Heart left ventricle (tissue), 16 donors: ENCODE measurements around the gene RUNX3. TPM values are rescaled to one million over a fixed set of nuclear protein-coding genes. Genes with fewer than 3 reads are reported as not detected.

ENCODE experiments used
- ATAC-seq, 4 donors: fragments of 200-7000 bp; cut with Tn5 transposase; one replicate each; pipeline ENCODE4 v1.9.1; 2020 to 2022; ENCODE audit warnings: moderate library complexity in 4 of 4, mild to moderate bottlenecking in 3 of 4, moderate number of reproducible peaks in 1 of 4
- DNase-seq, 5 donors: peaks; one replicate each; pipeline ENCODE4 v3.0.0-alpha.2; 2020
- H3K27ac ChIP-seq, 12 donors: fragments of 200-600 bp; sonication (generic) in 4 of 12; one replicate each; pipeline versions ENCODE4 v1.5.0 to v1.8.0; 2016 to 2022; ENCODE audit warnings: mild to moderate bottlenecking in 2 of 12
- H3K27me3 ChIP-seq, 9 donors: fragments of 200-600 bp; sonication (generic) in 2 of 9; one replicate each; pipeline versions ENCODE4 v1.5.1 to v1.8.0; 2016 to 2022; ENCODE audit warnings: mild to moderate bottlenecking in 3 of 9
- H3K36me3 ChIP-seq, 9 donors: fragments of 200-600 bp; sonication (generic) in 2 of 9; one replicate each; pipeline versions ENCODE4 v1.5.0 to v1.8.0; 2018 to 2022; ENCODE audit warnings: mild to moderate bottlenecking in 2 of 9
- H3K4me1 ChIP-seq, 12 donors: fragments of 200-600 bp; sonication (generic) in 4 of 12; one replicate each; pipeline versions ENCODE4 v1.5.0 to v1.8.0; 2016 to 2022; ENCODE audit warnings: mild to moderate bottlenecking in 3 of 12
- H3K4me3 ChIP-seq, 12 donors: fragments of 200-600 bp; sonication (generic) in 4 of 12; one replicate each; pipeline versions ENCODE4 v1.5.0 to v1.8.0; 2017 to 2022; ENCODE audit warnings: mild to moderate bottlenecking in 9 of 12, moderate library complexity in 4 of 12
- H3K9me3 ChIP-seq, 12 donors: fragments of 200-600 bp; sonication (generic) in 4 of 12; one replicate each; pipeline versions ENCODE4 v1.5.0 to v1.8.0; 2016 to 2022; ENCODE audit warnings: mild to moderate bottlenecking in 1 of 12
- CTCF ChIP-seq, 12 donors: fragments of 200-600 bp; sonication (generic) in 4 of 12; IDR thresholded peaks; one replicate each; pipeline versions ENCODE4 v1.5.0 to v1.8.0; 2018 to 2022; ENCODE audit warnings: antibody characterized with exemption in 12 of 12, mild to moderate bottlenecking in 5 of 12
- POLR2A ChIP-seq, 2 donors: fragments of 450-650 bp; IDR thresholded peaks; one replicate each; pipeline ENCODE4 v1.6.1; 2017; ENCODE audit warnings: antibody characterized with exemption in 2 of 2, mild to moderate bottlenecking in 2 of 2, moderate library complexity in 2 of 2
- WGBS, 4 donors: extraction: QIAGEN DNeasy Blood & Tissue Kit in 2 of 4; methylation state at CpG; one replicate each; pipeline versions ENCODE4 v1.1.5 to v1.1.7; 2013 to 2018; 5-methylcytosine and 5-hydroxymethylcytosine counted together
- intact Hi-C, 10 donors: fragments of 100-400 bp; cut with DNase I; formaldehyde crosslinking; loops; one replicate each; pipeline versions ENCODE4 v1.11.1 to v1.14.2; 2022
- polyA plus RNA-seq, 2 donors: library from polyadenylated mRNA; stranded (reverse); fragments of 200-250 nt; gene quantifications; one replicate each; pipeline ENCODE4 v1.2.3, GENCODE V29; 2013
- total RNA-seq, 9 donors: library from RNA; depleted of rRNA in 2 of 9; stranded (reverse); fragments of >200 nt in 2 of 9; fragmentation: NEBNext Ultra II Directional in 3 of 9; extraction: Animal tissue kit (Norgen Biotek cat#: 25700) in 3 of 9; gene quantifications; one replicate each; pipeline versions ENCODE4 v1.1.0 to v1.2.4, GENCODE V29; 2016 to 2023
- donor health status: ischemic (EF 13 %, LVEDD 7.1; RV severe dilation, severe dysfunction).
- donor health status: healthy with polysubstance abuse.
- donor health status: DM: no; HTN: yes; CAD: no.
- donor health status: DM: no; HTN: no; CAD: no.
- donor health status: ischemic (EF 25% LVEDD 6.9; RV normal size, moderate dysfunction).
- donor health status: ischemic (EF 25% LVEDD 5.7; RV mildly dilated, moderate dysfunction).
- donor health status: healthy.
- donor health status: DM: yes; HTN: yes; CAD: no.
- donor health status: ischemic (EF 35%, LVEDD 5.7; RV mildly dilated, moderate dysfunction).
- donor health status: nonischemic (EF 11% LVEDD 7.7; RV severe dilation, severe dysfunction).
- donor health status: DM: yes; HTN: yes; CAD: no.
- donor health status: PGD.
- donor health status: ischemic (EF 29% LVEDD 5.4; RV normal size, mild dysfunction).
- donor health status: nonischemic (EF 23%, LVEDD 6.1; RV moderate dilation, normal function).

Gene RUNX3
- total and polyA plus RNA-seq, 11 donors, result 0.21 to 8.7 (median 0.38) TPM

GRCh38 chr1:24899581-24900485 is 30.2 kb downstream of the RUNX3 start:
- H3K27me3 ChIP-seq, result peaks cover 0 to 41% (median 4%) of the 10 kb centered on the region in 9 donors
- ATAC-seq, result no peak
- peak in 1 of 5 donors; percentile 5 for DNase-seq
- no peak overlapping the region for H3K4me3 ChIP-seq
- no peak overlapping the region for H3K27ac ChIP-seq
- TF ChIP-seq CTCF (IDR thresholded peaks at IDR 0.05) (no peak), POLR2A (IDR thresholded peaks at IDR 0.05) (no peak)
- H3K36me3 ChIP-seq, result peaks cover 0 to 8% (median 0%) of the 10 kb centered on the region in 9 donors
- intact Hi-C loops, result loop anchor here in 5 of 10 donors (2.0 to 5.0 kb wide), 3 partner anchors 48 to 53 kb away; no protein-coding TSS in a partner anchor
- no peaks in the 10 kb centered on the region for H3K4me1 ChIP-seq
- H3K9me3 ChIP-seq, result no peaks in the 10 kb centered on the region
- 71 to 78% (median 74%) methylated on average over 14 of the region's 14 CpGs for WGBS, 4 donors

GRCh38 chr1:24898909-24899439 is 31.1 kb downstream of the RUNX3 start:
- peaks cover 0 to 8% (median 0%) of the 10 kb centered on the region in 9 donors for H3K36me3 ChIP-seq
- H3K9me3 ChIP-seq, result no peaks in the 10 kb centered on the region
- WGBS, 4 donors, result 76 to 82% (median 80%) methylated on average over 6 to 8 of the region's 8 CpGs
- intact Hi-C loops, result loop anchor here in 6 of 10 donors (1.0 to 5.0 kb wide), 4 partner anchors 47 to 52 kb away; no protein-coding TSS in a partner anchor
- ATAC-seq, result no peak
- no peak overlapping the region for H3K27ac ChIP-seq
- H3K4me3 ChIP-seq, result no peak overlapping the region
- H3K4me1 ChIP-seq, result no peaks in the 10 kb centered on the region
- peak in 1 of 5 donors; percentile 9 for DNase-seq
- H3K27me3 ChIP-seq, result peaks cover 0 to 33% (median 4%) of the 10 kb centered on the region in 9 donors
- TF ChIP-seq POLR2A (IDR thresholded peaks at IDR 0.05), result no peak
- TF ChIP-seq CTCF (IDR thresholded peaks at IDR 0.05), result no peak

GRCh38 chr1:24898152-24898908 is 31.7 kb downstream of the RUNX3 start:
- no peaks in the 10 kb centered on the region for H3K9me3 ChIP-seq
- H3K27me3 ChIP-seq, result peaks cover 0 to 27% (median 4%) of the 10 kb centered on the region in 9 donors
- H3K27ac ChIP-seq, result no peak overlapping the region
- peaks cover 0 to 8% (median 0%) of the 10 kb centered on the region in 9 donors for H3K36me3 ChIP-seq
- TF ChIP-seq POLR2A (IDR thresholded peaks at IDR 0.05), result no peak
- TF ChIP-seq CTCF (IDR thresholded peaks at IDR 0.05), result peak; percentile 50 to 81 (median 68)
- intact Hi-C loops, result loop anchor here in 6 of 10 donors (1.0 to 5.0 kb wide), 4 partner anchors 46 to 51 kb away; no protein-coding TSS in a partner anchor
- H3K4me3 ChIP-seq, result no peak overlapping the region
- no peaks in the 10 kb centered on the region for H3K4me1 ChIP-seq
- ATAC-seq, result peak in 3 of 4 donors; percentile 58 to 71 (median 68)
- 31 to 39% (median 36%) methylated on average over 9 of the region's 9 CpGs for WGBS, 4 donors
- peak in 1 of 5 donors; percentile 44 for DNase-seq
